Liver (tissue), 9 donors: ENCODE measurements around the gene CFAP97D1. TPM values are rescaled to one million over a fixed set of nuclear protein-coding genes. Genes with fewer than 3 reads are reported as not detected.

Experiments
- DNase-seq: peaks from one replicate; pipeline ENCODE4 v3.0.0-alpha.2; 2017; ENCODE audit warnings: low spot score
- H3K27ac ChIP-seq, 2 donors: one replicate each; pipeline ENCODE4 v1.7.0; 2013; ENCODE audit warnings: inconsistent platforms in 2 of 2, low read length in 2 of 2, control low read depth in 1 of 2, low read depth in 1 of 2, mild to moderate bottlenecking in 1 of 2
- H3K27me3 ChIP-seq, 4 donors: one replicate each; pipeline versions ENCODE4 v1.6.1 to v1.7.0; 2013; ENCODE audit warnings: low read length in 3 of 4, inconsistent platforms in 1 of 4, mild to moderate bottlenecking in 1 of 4, moderate library complexity in 1 of 4; ENCODE audit not compliant: control insufficient read depth in 4 of 4, insufficient read depth in 4 of 4
- H3K36me3 ChIP-seq, 4 donors: one replicate each; pipeline versions ENCODE4 v1.6.1 to v1.7.0; 2013; ENCODE audit warnings: low read length in 3 of 4, mild to moderate bottlenecking in 3 of 4, low read depth in 1 of 4, moderate library complexity in 1 of 4; ENCODE audit not compliant: control insufficient read depth in 4 of 4, insufficient read depth in 3 of 4
- H3K4me1 ChIP-seq, 4 donors: one replicate each; pipeline versions ENCODE4 v1.6.1 to v1.7.0; 2013; ENCODE audit warnings: low read length in 3 of 4, mild to moderate bottlenecking in 3 of 4, moderate library complexity in 1 of 4; ENCODE audit not compliant: control insufficient read depth in 4 of 4, insufficient read depth in 4 of 4
- H3K4me3 ChIP-seq, 3 donors: one replicate each; pipeline versions ENCODE4 v1.6.1 to v1.7.0; 2013; ENCODE audit warnings: low read length in 3 of 3, control low read depth in 1 of 3, low read depth in 1 of 3, mild to moderate bottlenecking in 1 of 3
- H3K9ac ChIP-seq, 2 donors: one replicate each; pipeline ENCODE4 v1.7.0; 2013; ENCODE audit warnings: low read length in 2 of 2, mild to moderate bottlenecking in 2 of 2, moderate library complexity in 2 of 2, control low read depth in 1 of 2, low read depth in 1 of 2
- H3K9me3 ChIP-seq, 4 donors: one replicate each; pipeline versions ENCODE4 v1.6.1 to v1.7.0; 2013; ENCODE audit warnings: low read length in 3 of 4; ENCODE audit not compliant: control insufficient read depth in 4 of 4
- EGR1 ChIP-seq, 2 donors: IDR thresholded peaks; 2 replicates each; pipeline ENCODE4 v1.6.1; 2016 to 2018; ENCODE audit warnings: antibody characterized with exemption in 2 of 2, low read depth in 2 of 2
- FOXA2 ChIP-seq: IDR thresholded peaks from 2 replicates; pipeline ENCODE4 v1.6.1; 2016; ENCODE audit warnings: antibody characterized with exemption
- GABPA ChIP-seq, 2 donors: IDR thresholded peaks in 1 of 2; conservative IDR thresholded peaks in 1 of 2; 2 replicates each; pipeline ENCODE4 v1.6.1; 2016; ENCODE audit warnings: antibody characterized with exemption in 2 of 2, mild to moderate bottlenecking in 1 of 2, moderate library complexity in 1 of 2
- HNF4A ChIP-seq, 2 donors: conservative IDR thresholded peaks; 2 replicates each; pipeline ENCODE4 v1.6.1; 2016; ENCODE audit warnings: antibody characterized with exemption in 2 of 2, mild to moderate bottlenecking in 2 of 2
- HNF4G ChIP-seq: IDR thresholded peaks from 2 replicates; pipeline ENCODE4 v1.6.1; 2016; ENCODE audit warnings: antibody characterized with exemption
- JUND ChIP-seq, 2 donors: IDR thresholded peaks; 2 replicates each; pipeline ENCODE4 v1.6.1; 2016; ENCODE audit warnings: antibody characterized with exemption in 2 of 2
- NR2F2 ChIP-seq: IDR thresholded peaks from 2 replicates; pipeline ENCODE4 v1.6.1; 2016; ENCODE audit warnings: antibody characterized with exemption
- RAD21 ChIP-seq, 2 donors: IDR thresholded peaks; 2 replicates each; pipeline ENCODE4 v1.6.1; 2016; ENCODE audit warnings: antibody characterized with exemption in 2 of 2, mild to moderate bottlenecking in 2 of 2
- RXRA ChIP-seq, 2 donors: IDR thresholded peaks; 2 replicates each; pipeline ENCODE4 v1.6.1; 2017 to 2018; ENCODE audit warnings: antibody characterized with exemption in 2 of 2, mild to moderate bottlenecking in 1 of 2
- SP1 ChIP-seq: IDR thresholded peaks from 2 replicates; pipeline ENCODE4 v1.6.1; 2018; ENCODE audit warnings: antibody characterized with exemption, mild to moderate bottlenecking
- TAF1 ChIP-seq: conservative IDR thresholded peaks from 2 replicates; pipeline ENCODE4 v1.6.1; 2016; ENCODE audit warnings: antibody characterized with exemption, mild to moderate bottlenecking
- WGBS: extraction: QIAGEN DNeasy Blood & Tissue Kit; methylation state at CpG from one replicate; pipeline ENCODE4 v1.1.7; 2013; 5-methylcytosine and 5-hydroxymethylcytosine counted together
- polyA plus RNA-seq, 2 donors: library from polyadenylated mRNA; stranded (reverse) in 1 of 2; unstranded in 1 of 2; fragments of 200-250 nt in 1 of 2; fragments of >200 nt in 1 of 2; fragmentation: Nextera tagmentation in 1 of 2; extraction: Ambion mirVana in 1 of 2; gene quantifications; one replicate each; pipeline versions ENCODE4 v1.2.1 to v1.2.3, GENCODE V29; 2013 to 2015
- total RNA-seq, 2 donors: library from RNA; depleted of rRNA; stranded (reverse); fragments of >200 nt; gene quantifications; one replicate each; pipeline ENCODE4 v1.2.3, GENCODE V29; 2014
- TF ChIP-seq, protein P1 (sequence below): IDR thresholded peaks from 2 replicates; pipeline ENCODE4 v1.6.1; 2016; ENCODE audit warnings: antibody characterized with exemption, mild to moderate bottlenecking
- TF ChIP-seq, protein P2 (sequence below): IDR thresholded peaks from 2 replicates; pipeline ENCODE4 v1.6.1; 2016; ENCODE audit warnings: antibody characterized with exemption
- TF ChIP-seq, protein P3 (sequence below): fragments of 150-350 bp; IDR thresholded peaks from 2 replicates; pipeline ENCODE4 v1.5.1; 2017; ENCODE audit warnings: improper control_type of control experiment, low read depth, low read length; ENCODE audit not compliant: missing input control
- TF ChIP-seq, protein P4 (sequence below): IDR thresholded peaks from 2 replicates; pipeline ENCODE4 v1.6.1; 2016; ENCODE audit warnings: antibody characterized with exemption
- donor health status: healthy.
- donor health status: healthy.
- donor health status: healthy.
- donor health status: healthy.
- donor health status: healthy.

Gene CFAP97D1
- total and polyA plus RNA-seq, 4 donors: 0.08 TPM; not detected in 3

DNA sequence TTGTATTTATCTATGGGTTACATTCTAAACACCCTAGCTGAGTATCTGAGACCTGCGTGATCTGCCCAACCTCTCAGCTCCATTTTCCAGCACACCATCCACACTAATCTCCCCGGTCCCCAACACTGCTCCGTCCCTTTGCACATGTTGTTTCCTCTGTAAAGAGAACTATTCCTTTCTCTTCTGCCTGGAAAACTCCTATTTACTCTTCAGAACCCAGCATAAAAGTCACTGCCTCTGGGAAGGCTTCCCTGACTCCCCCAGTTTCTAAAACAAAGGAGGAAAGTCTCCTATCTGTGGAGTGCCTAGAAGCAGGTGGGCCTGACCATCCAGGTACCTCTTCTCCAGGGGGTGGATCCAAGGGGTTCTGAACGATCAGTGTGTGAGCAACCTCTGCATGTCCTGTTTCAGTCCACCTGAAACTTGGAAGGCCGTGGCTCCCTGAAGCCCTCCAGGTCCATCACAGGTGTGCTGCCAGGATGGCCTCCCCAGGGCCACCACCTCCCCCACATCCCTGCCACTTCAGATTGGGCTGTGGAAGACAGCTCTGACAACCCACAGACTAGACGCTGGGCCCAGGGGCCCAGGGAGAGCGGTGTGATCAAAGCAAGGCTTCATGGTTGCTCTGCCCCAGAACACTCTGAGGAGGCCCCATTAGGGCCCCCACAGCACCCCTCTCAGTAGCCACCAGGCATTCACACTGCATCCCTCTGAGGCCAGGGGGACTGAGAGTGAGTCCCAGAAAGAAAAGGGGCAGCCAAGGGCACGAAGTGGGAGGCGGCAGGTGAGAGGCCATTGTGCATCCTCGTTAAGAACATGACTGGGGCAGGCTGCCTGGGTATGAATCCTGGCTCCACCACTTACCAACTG lies 32.4 kb downstream of the CFAP97D1 start:
- no peaks in the 10 kb centered on the region for H3K27me3 ChIP-seq
- no peaks in the 10 kb centered on the region for H3K9me3 ChIP-seq
- no peaks in the 10 kb centered on the region for H3K36me3 ChIP-seq
- no peak overlapping the region for H3K9ac ChIP-seq
- no peak for DNase-seq
- no peaks in the 10 kb centered on the region for H3K4me1 ChIP-seq
- no peak overlapping the region for H3K27ac ChIP-seq
- 97% methylated on average over 10 of the region's 10 CpGs for WGBS
- TF ChIP-seq NR2F2 (no peak), TAF1 (no peak), GABPA (IDR thresholded peaks at IDR 0.05 in 1 of 2, conservative IDR thresholded peaks at IDR 0.05 in 1 of 2) (no peak), SP1 (no peak), RXRA (IDR thresholded peaks at IDR 0.05) (no peak), HNF4G (no peak)
- TF ChIP-seq, protein P1, sequence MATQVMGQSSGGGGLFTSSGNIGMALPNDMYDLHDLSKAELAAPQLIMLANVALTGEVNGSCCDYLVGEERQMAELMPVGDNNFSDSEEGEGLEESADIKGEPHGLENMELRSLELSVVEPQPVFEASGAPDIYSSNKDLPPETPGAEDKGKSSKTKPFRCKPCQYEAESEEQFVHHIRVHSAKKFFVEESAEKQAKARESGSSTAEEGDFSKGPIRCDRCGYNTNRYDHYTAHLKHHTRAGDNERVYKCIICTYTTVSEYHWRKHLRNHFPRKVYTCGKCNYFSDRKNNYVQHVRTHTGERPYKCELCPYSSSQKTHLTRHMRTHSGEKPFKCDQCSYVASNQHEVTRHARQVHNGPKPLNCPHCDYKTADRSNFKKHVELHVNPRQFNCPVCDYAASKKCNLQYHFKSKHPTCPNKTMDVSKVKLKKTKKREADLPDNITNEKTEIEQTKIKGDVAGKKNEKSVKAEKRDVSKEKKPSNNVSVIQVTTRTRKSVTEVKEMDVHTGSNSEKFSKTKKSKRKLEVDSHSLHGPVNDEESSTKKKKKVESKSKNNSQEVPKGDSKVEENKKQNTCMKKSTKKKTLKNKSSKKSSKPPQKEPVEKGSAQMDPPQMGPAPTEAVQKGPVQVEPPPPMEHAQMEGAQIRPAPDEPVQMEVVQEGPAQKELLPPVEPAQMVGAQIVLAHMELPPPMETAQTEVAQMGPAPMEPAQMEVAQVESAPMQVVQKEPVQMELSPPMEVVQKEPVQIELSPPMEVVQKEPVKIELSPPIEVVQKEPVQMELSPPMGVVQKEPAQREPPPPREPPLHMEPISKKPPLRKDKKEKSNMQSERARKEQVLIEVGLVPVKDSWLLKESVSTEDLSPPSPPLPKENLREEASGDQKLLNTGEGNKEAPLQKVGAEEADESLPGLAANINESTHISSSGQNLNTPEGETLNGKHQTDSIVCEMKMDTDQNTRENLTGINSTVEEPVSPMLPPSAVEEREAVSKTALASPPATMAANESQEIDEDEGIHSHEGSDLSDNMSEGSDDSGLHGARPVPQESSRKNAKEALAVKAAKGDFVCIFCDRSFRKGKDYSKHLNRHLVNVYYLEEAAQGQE: no peak
- H3K4me3 ChIP-seq: no peak overlapping the region

DNA sequence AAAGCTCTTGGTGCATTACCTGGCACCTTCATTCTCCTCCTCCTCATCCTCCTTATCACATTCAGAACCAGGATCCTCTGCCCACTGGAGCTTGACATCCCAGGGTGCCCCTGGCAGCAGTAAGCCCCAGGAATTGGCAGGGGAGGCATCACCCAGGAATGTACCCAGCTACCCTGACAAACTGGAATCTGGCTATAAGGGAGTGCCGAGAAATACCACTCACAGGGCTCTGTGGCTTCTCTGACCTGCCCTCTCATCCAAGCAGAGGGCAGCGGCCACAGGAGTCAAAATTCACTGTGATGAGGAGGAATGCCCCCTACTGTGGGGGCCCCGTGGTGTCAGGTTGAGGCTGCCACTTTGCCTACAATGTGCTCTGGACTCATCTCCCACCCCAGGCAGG lies 33.2 kb downstream of the CFAP97D1 start:
- DNase-seq: no peak
- H3K4me3 ChIP-seq: no peak overlapping the region
- TF ChIP-seq JUND (IDR thresholded peaks at IDR 0.05): no peak
- TF ChIP-seq, protein P2, sequence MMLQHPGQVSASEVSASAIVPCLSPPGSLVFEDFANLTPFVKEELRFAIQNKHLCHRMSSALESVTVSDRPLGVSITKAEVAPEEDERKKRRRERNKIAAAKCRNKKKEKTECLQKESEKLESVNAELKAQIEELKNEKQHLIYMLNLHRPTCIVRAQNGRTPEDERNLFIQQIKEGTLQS: no peak
- H3K9ac ChIP-seq: no peak overlapping the region
- no peak overlapping the region for H3K27ac ChIP-seq
- no peaks in the 10 kb centered on the region for H3K27me3 ChIP-seq
- H3K4me1 ChIP-seq: no peaks in the 10 kb centered on the region
- H3K9me3 ChIP-seq: no peaks in the 10 kb centered on the region
- 93% methylated on average over 3 of the region's 3 CpGs for WGBS
- no peaks in the 10 kb centered on the region for H3K36me3 ChIP-seq

DNA sequence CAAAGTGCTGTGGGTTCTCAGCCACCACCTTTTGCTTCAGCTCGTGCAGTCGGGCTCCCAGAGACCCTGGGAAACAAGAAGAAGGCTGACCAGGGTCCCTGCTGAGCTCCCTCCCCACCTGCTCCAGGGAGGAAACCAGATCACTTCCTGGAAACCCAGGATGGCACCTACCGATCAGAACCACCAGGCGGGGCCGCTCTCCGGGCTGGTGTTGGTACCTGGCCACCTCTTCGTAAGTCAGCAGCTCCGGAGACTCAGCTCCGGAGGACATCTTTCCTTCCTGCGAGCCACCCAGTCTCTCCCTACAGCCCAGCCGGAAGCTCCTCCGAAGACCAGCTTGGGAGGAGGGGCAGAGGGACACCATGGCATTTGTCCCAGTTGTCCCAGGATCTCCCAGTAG lies 33.8 kb downstream of the CFAP97D1 start:
- H3K36me3 ChIP-seq: no peaks in the 10 kb centered on the region
- H3K27ac ChIP-seq: no peak overlapping the region
- no peaks in the 10 kb centered on the region for H3K4me1 ChIP-seq
- no peaks in the 10 kb centered on the region for H3K9me3 ChIP-seq
- H3K27me3 ChIP-seq: no peaks in the 10 kb centered on the region
- H3K4me3 ChIP-seq: no peak overlapping the region
- DNase-seq: no peak
- WGBS: 91% methylated on average over 12 of the region's 12 CpGs
- no peak overlapping the region for H3K9ac ChIP-seq
- TF ChIP-seq GABPA (IDR thresholded peaks at IDR 0.05 in 1 of 2, conservative IDR thresholded peaks at IDR 0.05 in 1 of 2) (no peak), EGR1 (IDR thresholded peaks at IDR 0.05; ENCODE audit: low read depth in 2 of 2) (no peak), FOXA2 (no peak), SP1 (no peak), TAF1 (no peak), HNF4A (conservative IDR thresholded peaks at IDR 0.05) (no peak), HNF4G (no peak), RXRA (IDR thresholded peaks at IDR 0.05) (no peak), RAD21 (IDR thresholded peaks at IDR 0.05) (no peak), JUND (IDR thresholded peaks at IDR 0.05) (no peak)
- TF ChIP-seq, protein P3, sequence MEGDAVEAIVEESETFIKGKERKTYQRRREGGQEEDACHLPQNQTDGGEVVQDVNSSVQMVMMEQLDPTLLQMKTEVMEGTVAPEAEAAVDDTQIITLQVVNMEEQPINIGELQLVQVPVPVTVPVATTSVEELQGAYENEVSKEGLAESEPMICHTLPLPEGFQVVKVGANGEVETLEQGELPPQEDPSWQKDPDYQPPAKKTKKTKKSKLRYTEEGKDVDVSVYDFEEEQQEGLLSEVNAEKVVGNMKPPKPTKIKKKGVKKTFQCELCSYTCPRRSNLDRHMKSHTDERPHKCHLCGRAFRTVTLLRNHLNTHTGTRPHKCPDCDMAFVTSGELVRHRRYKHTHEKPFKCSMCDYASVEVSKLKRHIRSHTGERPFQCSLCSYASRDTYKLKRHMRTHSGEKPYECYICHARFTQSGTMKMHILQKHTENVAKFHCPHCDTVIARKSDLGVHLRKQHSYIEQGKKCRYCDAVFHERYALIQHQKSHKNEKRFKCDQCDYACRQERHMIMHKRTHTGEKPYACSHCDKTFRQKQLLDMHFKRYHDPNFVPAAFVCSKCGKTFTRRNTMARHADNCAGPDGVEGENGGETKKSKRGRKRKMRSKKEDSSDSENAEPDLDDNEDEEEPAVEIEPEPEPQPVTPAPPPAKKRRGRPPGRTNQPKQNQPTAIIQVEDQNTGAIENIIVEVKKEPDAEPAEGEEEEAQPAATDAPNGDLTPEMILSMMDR: no peak
- TF ChIP-seq, protein P1: no peak
- TF ChIP-seq, protein P4, sequence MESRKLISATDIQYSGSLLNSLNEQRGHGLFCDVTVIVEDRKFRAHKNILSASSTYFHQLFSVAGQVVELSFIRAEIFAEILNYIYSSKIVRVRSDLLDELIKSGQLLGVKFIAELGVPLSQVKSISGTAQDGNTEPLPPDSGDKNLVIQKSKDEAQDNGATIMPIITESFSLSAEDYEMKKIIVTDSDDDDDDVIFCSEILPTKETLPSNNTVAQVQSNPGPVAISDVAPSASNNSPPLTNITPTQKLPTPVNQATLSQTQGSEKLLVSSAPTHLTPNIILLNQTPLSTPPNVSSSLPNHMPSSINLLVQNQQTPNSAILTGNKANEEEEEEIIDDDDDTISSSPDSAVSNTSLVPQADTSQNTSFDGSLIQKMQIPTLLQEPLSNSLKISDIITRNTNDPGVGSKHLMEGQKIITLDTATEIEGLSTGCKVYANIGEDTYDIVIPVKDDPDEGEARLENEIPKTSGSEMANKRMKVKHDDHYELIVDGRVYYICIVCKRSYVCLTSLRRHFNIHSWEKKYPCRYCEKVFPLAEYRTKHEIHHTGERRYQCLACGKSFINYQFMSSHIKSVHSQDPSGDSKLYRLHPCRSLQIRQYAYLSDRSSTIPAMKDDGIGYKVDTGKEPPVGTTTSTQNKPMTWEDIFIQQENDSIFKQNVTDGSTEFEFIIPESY: no peak
